COLO668 (cell line): Measurements from ENCODE around the gene SMC3.

Source experiments
- DNase-seq: peaks from one replicate; lab custom pipeline; 2025; ENCODE audit not compliant: unreplicated experiment; lab: John Stamatoyannopoulos, UW

SMC3 gene

GRCh38 chr10:110643653-110644597 is 76.4 kb downstream of the SMC3 start, which contains the start of gene RBM20:
TSS of gene RBM20 (plus strand) at chr10:110644336. CDS start at chr10:110644455, 119 bp downstream.
- peak; percentile 75 for DNase-seq

GRCh38 chr10:110644598-110645462 is 77.3 kb downstream of the SMC3 start:
- DNase-seq = peak; percentile 37

- peak; percentile 51 for DNase-seq
Measured at GRCh38 chr10:110646417-110647135, 79.1 kb downstream of the SMC3 start.

- DNase-seq = no peak
Measured at GRCh38 chr10:110647136-110647430, 79.6 kb downstream of the SMC3 start.

GRCh38 chr10:110648692-110649346 is 81.3 kb downstream of the SMC3 start:
- no peak for DNase-seq

- no peak for DNase-seq
Measured at GRCh38 chr10:110649347-110650264, 82.1 kb downstream of the SMC3 start.

- no peak for DNase-seq
Measured at GRCh38 chr10:110650265-110650668, 82.8 kb downstream of the SMC3 start.

GRCh38 chr10:110651044-110651958 is 83.8 kb downstream of the SMC3 start:
- DNase-seq = peak; percentile 74

- no peak for DNase-seq
Measured at GRCh38 chr10:110652475-110653118, 85.1 kb downstream of the SMC3 start.
